RWPE1 (cell line): ENCODE data around the gene PTPRD.

Source experiments
- CTCF ChIA-PET: fragments of 350-600 bp; sonication (Branson Sonifier 250); formaldehyde crosslinking; extraction: SDS; loops from one replicate; lab custom pipeline; 2021; lab: Yijun Ruan, JAX
- POLR2A ChIA-PET: fragments of 400-600 bp; formaldehyde crosslinking; extraction: SDS; loops from one replicate; lab custom pipeline; 2020; ENCODE audit warnings: antibody characterized with exemption; ENCODE audit not compliant: low non-redundant PET; lab: Yijun Ruan, JAX
- DNase-seq: peaks from one replicate; pipeline ENCODE4 v3.0.0; 2012; ENCODE audit warnings: low spot score
- H3K27ac ChIP-seq: fragments of 450-650 bp; 2 replicates; pipeline ENCODE4 v1.5.1; 2017
- CTCF ChIP-seq: fragments of 450-650 bp; conservative IDR thresholded peaks from 2 replicates; pipeline ENCODE4 v1.5.1; 2017; ENCODE audit warnings: low read depth, mild to moderate bottlenecking

PTPRD gene

GRCh38 chr9:9124616-9125015, 1488.2 kb downstream of the PTPRD start:
- ChIA-PET POLR2A (no interaction called here), CTCF (interaction anchor here (0.6 kb wide), 1 partner anchor 90 kb away, joined by 3 read pairs; no protein-coding TSS in a partner anchor)
- no peak for TF ChIP-seq CTCF
- no peak overlapping the region for H3K27ac ChIP-seq
- DNase-seq = no peak

GRCh38 chr9:9122230-9122875, 1490.4 kb downstream of the PTPRD start:
- no peak for TF ChIP-seq CTCF
- ChIA-PET POLR2A (no interaction called here), CTCF (no interaction called here)
- DNase-seq = no peak
- no peak overlapping the region for H3K27ac ChIP-seq

GRCh38 chr9:9117866-9118265, 1494.9 kb downstream of the PTPRD start:
- H3K27ac ChIP-seq = no peak overlapping the region
- ChIA-PET CTCF (no interaction called here), POLR2A (no interaction called here)
- TF ChIP-seq CTCF = no peak
- no peak for DNase-seq

GRCh38 chr9:9112001-9112720, 1500.6 kb downstream of the PTPRD start:
- no peak for TF ChIP-seq CTCF
- CTCF ChIA-PET = no interaction called here
- POLR2A ChIA-PET = no interaction called here
- no peak for DNase-seq
- H3K27ac ChIP-seq = no peak overlapping the region

GRCh38 chr9:9108641-9109040, 1504.2 kb downstream of the PTPRD start:
- ChIA-PET CTCF (no interaction called here), POLR2A (no interaction called here)
- no peak for TF ChIP-seq CTCF
- no peak overlapping the region for H3K27ac ChIP-seq
- no peak for DNase-seq

GRCh38 chr9:9102295-9102694, 1510.5 kb downstream of the PTPRD start:
- ChIA-PET POLR2A (no interaction called here), CTCF (no interaction called here)
- no peak for DNase-seq
- no peak for TF ChIP-seq CTCF
- H3K27ac ChIP-seq = no peak overlapping the region
